Brain pericyte (primary cell): ENCODE results near the gene ZNF497.
"Not testable (repeated sequence)": the region's sequence is repeated elsewhere in the genome, so short reads cannot be mapped to it uniquely, and the experiment has no call there.

Experiments
- DNase-seq: peaks from one replicate; pipeline ENCODE4 v3.0.0-alpha.2; 2012; ENCODE audit warnings: low read depth, low spot score

The ZNF497 gene

DNA sequence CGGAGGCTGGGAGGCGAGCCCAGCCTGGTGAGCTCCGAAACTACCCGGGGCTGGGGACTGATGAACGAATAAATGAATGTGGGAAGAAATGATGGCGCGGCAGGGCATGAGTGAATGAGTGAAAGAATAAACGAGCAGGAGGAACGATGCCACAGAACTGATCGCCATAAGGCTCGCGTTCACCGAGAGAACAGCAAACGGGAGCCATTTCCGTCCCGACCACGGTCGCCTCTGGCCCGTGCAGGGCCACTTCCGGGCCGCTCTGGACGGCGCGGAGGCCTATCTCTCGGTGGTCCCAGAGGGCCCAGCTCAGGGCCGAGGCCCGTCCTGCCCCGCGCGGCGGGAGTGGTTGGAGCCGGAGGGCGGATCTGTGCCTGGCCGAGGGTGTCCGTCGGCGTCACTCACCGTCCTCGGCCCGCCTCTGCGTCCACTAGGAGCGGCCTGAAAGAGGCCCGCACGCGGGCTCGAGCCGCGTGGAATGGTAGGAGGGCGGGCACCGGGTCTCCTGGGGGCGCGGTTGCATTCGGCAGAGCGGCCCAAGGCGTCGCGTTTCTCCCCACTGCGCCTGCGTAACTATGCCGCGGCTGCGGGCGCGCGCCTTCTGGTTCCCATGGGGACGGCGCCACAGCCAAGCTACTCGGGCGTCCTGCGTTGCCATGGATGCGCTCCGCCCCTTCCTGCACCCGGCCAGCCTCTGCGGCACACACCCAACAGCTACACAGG lies at the start of gene ZNF497:
TSS of gene ZNF497 (minus strand) at position 480 of the 723 bp plus-strand sequence. CDS start 5,116 bp downstream, outside the sequence.
- peak; percentile 93 for DNase-seq

DNA sequence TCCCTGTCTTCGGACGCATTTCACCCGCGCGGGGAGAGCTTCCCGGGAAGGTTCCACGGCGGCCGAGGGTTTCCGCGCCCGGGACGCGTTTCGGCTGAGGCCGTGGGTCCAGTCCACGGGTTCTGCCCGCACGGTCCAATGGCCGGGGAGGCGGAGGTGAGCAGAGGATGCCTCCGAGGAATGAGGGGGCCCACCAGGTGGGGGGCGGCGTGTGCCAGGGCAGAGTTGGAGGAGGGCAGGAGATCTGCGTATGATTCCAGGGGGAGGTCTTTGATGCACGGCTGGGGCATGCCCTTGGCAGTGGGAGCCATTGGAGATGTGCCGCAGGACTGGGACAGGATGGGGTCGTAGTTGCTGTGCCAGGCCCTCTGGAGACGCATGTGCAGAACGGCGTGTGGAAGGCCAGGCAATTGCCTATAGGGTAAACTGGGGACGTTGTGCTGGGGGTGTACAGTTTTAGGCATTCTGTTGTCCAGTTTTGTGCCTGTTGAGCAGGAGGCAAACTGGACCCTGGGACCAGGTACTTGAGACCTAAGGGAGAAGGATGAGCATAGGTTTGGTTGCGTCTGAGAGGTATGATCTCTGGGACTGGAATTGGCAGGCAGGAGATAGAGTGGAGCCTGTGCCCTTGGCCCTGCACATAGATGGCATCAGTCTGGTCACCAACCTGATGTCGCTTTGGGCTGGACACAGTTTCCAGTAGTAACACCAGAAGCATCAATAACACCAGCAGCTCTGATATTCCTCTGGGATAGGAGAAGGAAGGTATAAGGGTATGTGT lies 46.6 kb upstream of the ZNF497 start:
- no peak for DNase-seq

- DNase-seq, result peak; percentile 76
Measured at GRCh38 chr19:58408152-58409009, 45.8 kb upstream of the ZNF497 start, which contains the start of gene ZNF584. Gene ZNF584 (plus strand): TSS chr19:58408649. CDS start chr19:58409148, 499 bp downstream.

- no peak for DNase-seq
Measured at GRCh38 chr19:58407658-58408151, 45.2 kb upstream of the ZNF497 start.

- no peak for DNase-seq
Measured at GRCh38 chr19:58406818-58407657, 44.5 kb upstream of the ZNF497 start.

DNA sequence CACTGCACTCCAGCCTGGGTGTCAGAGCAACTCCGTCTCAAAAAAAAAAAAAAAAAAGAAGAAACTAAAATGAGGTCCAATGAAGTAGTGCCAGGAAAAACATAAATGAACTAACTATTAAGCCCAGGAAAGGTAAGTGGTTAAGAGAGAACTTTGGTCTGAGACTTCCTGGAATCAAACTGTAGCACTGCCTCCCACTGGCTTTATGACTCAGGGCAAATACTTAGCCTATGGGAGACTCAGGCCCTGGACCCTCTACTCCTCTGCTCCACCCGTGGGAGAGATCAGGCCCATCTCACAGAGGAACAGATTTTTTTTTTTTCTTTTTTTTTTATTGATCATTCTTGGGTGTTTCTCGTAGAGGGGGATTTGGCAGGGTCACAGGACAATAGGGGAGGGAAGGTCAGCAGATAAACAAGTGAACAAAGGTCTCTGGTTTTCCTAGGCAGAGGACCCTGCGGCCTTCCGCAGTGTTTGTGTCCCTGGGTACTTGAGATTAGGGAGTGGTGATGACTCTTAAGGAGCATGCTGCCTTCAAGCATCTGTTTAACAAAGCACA lies 41.4 kb upstream of the ZNF497 start:
- DNase-seq, result not testable (repeated sequence)

- no peak for DNase-seq
Measured at GRCh38 chr19:58401840-58402421, 39.4 kb upstream of the ZNF497 start.

DNA sequence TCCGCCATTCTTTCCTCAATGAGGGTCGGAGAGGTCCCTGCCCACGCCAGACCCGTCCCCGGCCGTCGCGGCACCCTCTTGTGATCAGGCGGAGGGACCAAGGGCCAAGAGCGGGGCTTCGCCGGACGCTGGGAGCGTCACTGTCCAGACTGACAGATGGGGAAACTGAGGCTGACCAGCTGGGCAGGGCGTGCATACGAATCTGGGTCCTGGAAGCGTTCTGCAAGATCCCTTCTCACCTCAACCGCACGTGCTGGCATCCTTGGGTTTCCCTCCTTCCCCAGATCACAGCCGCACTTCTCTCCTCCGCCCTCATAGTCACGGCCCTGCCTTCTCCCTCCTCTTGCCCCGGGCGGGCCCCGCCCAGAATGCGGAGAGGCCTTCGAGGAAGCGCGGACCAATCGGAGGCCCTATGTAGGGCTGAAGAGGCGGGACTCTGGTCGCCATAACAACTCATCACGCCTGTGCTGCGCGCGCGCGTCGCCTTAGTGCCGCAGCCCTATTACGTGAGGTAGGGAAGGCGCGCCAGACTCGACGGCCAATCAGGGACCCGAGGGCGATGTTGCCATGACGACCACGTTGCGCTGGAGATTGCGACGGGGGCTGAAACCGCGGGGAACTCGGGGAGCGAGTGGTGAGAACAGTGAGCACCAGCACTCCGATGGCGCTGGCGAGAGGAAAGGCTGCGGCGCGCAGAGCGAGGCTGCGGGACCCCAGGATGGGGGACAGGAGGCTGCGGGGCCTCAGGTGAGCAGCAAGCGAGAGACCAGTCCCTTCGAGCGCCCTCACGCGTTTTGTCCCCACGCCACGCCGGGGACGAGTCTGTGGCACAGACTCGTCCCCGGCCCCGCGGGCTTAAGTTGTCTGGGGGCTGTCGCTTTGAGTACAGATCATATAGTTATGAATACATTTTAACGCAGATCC lies 38.6 kb upstream of the ZNF497 start:
- peak; percentile 99 for DNase-seq

DNA sequence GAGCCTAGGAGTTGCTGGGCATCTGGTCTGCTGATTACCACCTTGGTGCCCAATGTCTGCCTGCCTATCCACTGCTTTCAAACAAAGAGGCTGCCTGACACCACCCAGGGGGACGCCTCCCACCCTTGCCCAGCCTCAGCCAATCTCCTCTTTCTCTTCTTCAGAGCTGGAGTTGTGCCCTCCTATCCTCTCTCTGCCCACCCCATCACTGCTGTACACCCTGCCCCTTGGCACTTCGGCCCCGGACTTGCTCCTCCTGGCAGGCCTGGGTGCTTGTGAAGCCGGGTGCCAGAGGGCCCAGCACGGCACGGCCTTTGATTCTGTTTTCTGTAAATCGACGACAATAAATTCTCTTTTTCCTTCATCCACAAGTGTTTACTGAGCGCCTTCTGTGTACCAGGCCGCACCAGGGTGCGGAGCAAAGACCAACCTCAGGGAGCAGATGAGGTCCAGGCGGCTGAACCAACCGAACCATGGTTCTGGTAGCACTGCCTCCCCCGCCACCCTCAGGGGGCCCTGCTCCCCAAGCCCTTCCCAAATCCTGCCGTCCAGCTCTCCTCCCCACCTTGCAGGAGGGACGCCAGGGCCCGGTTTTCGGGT lies 37.9 kb upstream of the ZNF497 start:
- DNase-seq, result no peak

DNA sequence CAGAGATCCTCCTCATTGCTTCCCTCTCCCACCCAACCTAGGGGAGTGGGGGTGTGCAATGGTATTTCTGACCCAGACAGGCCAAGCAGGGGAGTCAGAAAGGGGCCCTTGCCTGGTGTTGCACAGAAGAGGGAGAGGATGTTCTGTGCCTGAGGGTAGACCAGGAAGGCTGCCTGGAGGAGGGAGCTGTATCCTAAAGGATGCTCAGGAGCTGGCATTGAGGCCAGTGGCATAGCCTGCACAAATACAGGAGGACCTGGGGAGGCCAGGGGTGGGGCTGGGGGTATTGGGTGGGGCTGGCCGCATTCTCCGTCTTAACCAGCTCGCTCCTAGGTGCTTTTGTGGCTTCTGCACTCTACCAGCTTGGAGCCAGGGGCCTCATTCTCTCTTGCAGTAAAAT lies 37.4 kb upstream of the ZNF497 start:
- no peak for DNase-seq

DNA sequence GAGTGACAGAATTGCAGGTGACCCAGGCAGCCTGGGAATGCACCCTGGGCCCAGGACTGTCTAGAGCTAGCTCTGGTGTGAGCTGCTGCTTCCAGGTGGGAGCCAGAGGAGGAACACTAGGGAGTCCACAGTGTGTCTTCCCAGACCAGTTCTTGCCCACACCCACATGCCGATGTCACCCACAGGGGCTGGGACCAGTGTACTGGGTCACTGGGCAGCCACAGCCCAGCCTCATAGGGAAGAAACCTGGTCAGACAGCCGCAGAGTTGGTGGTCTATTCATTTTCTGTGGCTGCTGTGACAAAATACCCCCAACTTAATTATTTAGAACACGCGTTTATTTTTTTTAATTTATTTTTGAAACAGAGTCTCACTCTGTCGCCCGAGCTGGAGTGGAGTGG lies 36.0 kb upstream of the ZNF497 start:
- no peak for DNase-seq

GRCh38 chr19:58398087-58398486 lies 35.5 kb upstream of the ZNF497 start:
- DNase-seq, result no peak

GRCh38 chr19:58397533-58398037 lies 35.0 kb upstream of the ZNF497 start:
- no peak for DNase-seq

DNA sequence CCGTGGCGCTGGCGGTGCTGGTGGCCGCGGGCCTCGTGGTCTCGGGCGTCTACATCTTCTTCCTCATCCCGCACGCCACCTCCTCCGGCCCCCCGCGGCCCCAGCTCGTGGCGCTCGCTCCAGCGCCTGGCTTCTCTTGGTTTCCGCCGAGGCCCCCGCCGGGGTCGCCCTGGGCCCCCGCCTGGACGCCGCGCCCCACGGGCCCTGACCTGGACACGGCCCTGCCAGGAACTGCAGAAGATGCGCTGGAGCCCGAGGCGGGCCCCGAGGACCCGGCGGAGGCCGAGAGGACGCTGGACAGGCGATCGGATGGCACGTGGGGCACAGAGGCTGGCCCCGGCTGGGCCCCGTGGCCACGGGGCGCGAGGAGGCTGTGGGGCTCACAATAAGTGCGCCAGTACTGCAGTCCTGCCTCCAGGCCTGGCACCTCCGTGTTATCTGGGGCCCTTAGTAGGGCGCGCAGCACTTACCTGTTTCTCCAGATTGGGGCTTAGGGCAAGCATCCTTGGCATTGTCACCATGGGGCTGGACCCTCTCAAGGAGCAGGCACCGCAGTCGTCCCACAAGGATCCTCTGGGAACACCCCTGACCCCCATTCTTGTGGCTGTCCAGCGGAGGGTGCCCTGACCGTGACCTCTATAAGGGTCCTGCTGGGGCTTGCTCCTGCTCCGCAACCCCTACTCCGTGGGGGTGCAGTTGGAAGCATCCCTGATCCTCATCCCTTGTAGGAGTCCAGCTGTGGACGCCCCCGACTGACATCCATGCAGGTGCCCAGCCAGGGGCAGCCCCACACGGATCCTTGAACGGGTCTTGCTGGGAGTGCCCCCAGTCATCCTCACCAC lies 34.4 kb upstream of the ZNF497 start:
- DNase-seq, result no peak

- DNase-seq, result no peak
Measured at GRCh38 chr19:58395979-58396627, 33.6 kb upstream of the ZNF497 start.

GRCh38 chr19:58395220-58395978 lies 32.8 kb upstream of the ZNF497 start, which contains the start of gene RNF225:
Gene RNF225 (plus strand): TSS chr19:58395656. CDS start chr19:58396090, 434 bp downstream.
- DNase-seq, result no peak
